GM18909 (cell line): ENCODE results near the gene NFATC2IP.
"Not testable (repeated sequence)": the region's sequence is repeated elsewhere in the genome, so short reads cannot be mapped to it uniquely, and the experiment has no call there.

Experiments used
- ATAC-seq: cut with Tn5 transposase; IDR thresholded peaks from one replicate; pipeline ENCODE4 v1.9.1; 2021; ENCODE audit warnings: mild to moderate bottlenecking; ENCODE audit not compliant: unreplicated experiment, poor library complexity

Gene NFATC2IP

GRCh38 chr16:28989363-28989762, 38.6 kb downstream of the NFATC2IP start:
- no peak for ATAC-seq

DNA sequence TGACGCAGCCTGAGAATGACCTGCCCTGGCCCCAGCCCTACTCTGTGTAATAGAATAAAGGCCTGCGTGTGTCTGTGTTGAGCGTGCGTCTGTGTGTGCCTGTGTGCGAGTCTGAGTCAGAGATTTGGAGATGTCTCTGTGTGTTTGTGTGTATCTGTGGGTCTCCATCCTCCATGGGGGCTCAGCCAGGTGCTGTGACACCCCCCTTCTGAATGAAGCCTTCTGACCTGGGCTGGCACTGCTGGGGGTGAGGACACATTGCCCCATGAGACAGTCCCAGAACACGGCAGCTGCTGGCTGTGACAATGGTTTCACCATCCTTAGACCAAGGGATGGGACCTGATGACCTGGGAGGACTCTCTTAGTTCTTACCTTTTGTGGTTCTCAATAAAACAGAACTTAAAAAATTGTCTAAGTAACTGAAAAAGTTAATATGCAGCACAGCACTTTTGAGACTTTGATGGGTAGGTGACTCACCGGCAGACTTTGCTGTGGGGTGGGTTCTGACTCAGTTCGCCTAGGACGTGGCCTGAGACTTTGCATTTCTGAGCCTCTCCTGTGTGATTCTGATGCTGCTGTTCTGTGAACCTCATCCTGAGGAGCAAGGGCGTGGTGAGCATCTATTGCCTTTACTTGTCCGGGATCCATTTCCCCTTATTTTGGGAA, 39.8 kb downstream of the NFATC2IP start:
- ATAC-seq = no peak

GRCh38 chr16:28991687-28992086, 41.0 kb downstream of the NFATC2IP start:
- no peak for ATAC-seq

DNA sequence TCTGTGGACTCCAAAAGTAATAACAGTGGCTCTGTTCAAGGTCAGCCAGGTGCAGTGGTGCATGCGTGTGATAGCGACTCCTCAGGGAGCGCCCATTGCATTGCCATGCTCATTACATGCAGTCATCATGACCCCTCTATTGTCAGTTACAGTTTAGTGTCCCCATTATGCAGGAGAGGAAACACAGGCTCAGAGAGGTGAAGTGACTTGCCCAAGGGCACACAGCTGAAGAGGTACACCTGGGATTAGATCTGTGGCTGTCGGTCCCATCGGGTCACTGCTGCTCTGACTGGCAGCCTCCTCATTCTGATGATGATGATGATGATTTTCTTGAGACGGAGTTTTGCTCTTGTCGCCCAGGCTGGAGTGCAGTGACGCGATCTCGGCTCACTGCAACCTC, 41.8 kb downstream of the NFATC2IP start:
- no peak for ATAC-seq

DNA sequence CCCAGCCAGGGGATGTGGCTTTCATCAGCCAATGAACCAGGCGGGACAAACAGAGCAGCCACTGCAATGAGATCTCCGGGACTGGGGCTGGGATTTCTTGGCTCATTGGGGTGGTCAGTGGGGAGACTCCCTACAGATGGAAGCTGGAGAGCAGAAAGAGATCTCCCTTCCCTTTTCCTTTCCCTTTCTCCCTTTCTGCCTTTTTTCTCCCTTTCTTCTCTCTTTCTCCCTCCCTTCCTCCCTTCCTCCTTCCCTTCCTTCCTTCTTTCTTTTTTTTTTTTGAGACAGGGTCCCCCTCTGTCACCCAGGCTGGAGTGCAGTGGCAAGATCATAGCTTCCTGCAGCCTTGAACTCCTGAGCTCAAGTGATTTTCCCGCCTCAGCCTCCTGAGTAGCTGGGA, 48.1 kb downstream of the NFATC2IP start:
- no peak for ATAC-seq

DNA sequence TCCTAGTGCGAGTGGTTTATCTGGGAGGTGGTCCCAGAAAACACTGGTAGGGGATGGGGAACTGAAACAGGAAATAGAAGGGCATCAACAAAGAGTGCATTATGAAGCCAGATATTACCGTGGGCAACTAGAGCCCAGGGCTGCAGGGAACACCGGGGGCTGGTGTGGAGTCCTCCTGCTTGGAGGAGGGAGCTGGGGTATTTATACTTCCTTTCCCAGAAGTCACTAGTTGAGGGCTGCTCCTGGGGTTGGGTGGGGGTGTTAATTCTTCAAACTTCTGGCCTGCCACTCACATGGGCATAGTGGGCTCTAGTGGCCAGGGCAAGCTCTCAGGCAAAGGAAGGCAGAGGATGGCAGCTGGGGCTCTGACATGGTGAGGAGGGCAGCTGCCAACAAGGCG, 48.8 kb downstream of the NFATC2IP start:
- ATAC-seq = no peak

GRCh38 chr16:29000019-29000418, 49.3 kb downstream of the NFATC2IP start:
- no peak for ATAC-seq

DNA sequence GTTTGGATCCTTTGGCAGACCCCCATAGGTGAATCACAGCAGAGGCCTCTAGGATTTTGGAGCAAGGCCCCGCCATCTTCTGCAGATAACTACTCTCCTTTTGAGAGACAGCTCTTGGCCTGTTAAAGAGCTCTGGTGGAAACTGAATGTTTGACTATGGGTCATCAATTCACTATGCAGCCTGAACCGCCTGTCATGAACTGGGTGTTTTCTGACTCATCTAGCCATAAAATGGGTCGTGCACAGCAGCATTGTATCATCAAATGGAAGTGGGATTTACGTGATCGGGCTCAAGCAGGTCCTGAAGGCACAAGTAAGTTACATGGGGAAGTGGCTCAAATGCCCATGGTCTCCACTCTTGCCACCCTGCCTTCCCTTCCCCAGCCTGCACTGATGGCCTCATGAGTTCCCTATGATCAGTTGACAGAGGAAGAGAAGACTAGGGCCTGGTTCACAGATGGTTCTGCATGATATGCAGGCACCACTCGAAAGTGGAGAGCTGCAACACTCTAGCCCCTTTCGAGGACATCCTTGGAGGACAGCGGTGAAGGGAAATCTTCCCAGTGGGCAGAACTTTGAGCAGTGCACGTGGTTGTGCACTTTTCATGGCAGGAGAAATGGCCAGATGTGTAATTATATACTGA, 53.9 kb downstream of the NFATC2IP start:
- ATAC-seq = not testable (repeated sequence)

GRCh38 chr16:29007730-29008593, 57.2 kb downstream of the NFATC2IP start:
- no peak for ATAC-seq

DNA sequence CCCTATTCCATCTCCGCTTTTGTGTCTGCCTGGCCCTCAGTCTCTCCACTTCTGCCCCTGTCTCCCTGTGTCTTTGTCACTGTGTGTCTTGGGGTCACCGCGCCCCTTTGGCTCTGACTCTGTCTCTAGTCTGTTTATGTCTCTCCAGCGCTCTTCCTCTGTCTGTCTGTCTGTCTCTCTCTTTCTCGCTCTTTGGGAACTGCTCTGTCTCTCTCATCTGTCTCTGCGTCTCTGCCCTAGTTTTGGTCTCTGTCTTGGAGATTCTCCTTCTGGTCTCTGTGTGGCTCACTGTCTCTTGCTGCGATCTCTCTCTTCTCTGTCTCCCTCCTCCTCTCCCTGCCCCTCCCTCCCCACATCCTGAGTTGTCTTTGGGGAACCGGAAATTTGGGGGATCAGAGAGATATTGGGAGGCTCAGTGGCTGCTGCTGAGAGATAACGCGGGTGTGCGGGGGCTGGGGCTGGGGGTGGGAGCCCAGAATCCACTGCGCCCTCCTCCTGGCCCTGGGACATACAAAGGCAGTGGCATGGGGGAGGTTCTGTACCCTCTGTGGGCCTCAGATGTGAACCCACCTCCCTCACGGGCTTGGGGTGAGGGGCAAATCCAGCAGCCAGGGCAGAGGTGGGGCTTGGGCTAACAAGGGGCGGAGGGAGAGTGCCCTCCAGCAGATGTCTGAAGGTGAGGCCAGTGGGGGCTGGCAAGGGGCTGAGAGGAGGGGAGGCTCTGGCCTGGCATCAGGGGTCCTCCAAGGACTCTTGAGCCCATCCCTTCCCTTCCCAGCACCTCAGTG, 58.5 kb downstream of the NFATC2IP start:
- ATAC-seq = no peak

GRCh38 chr16:29009838-29010166, 59.1 kb downstream of the NFATC2IP start:
- ATAC-seq = no peak

GRCh38 chr16:29011112-29011511, 60.4 kb downstream of the NFATC2IP start:
- no peak for ATAC-seq

GRCh38 chr16:29011851-29012250, 61.1 kb downstream of the NFATC2IP start:
- no peak for ATAC-seq

- ATAC-seq = no peak
Measured at GRCh38 chr16:29012913-29013553, 62.3 kb downstream of the NFATC2IP start.

DNA sequence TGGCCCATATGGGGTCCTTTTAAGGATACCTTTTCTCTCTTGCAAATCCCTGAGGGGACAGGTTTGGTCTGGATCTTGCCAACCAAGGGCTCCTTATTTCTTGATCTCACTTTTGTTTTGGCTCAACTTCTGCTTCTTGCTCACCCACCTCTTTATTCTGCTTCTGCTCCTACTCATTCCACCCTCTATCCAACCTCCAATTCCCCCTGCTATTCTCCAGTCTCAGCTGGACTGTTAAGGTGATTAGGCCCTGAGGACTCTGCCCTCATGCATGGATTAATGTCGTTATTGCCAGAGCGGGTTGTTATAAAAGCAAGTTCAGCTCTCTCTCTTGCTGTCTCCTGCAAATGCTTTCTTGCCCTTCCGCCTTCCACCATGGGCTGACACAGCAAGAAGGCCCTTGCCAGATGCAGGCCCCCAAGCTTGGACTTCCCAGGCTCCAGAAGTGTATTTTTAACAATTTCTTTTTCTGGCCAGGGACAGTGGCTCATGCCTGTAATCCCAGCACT, 63.9 kb downstream of the NFATC2IP start:
- no peak for ATAC-seq
